ENCODE measurements around the gene PCDHB12. TPM values are rescaled to one million over a fixed set of nuclear protein-coding genes. Genes with fewer than 3 reads are reported as not detected.

PCDHB12 gene
- total RNA-seq, 1 experiment from 2014 or later: 0.44 TPM

Other genes starting within 250 kb of the PCDHB12 start
- 8.8 TPM for gene PCDHAC2, start 242.2 kb upstream of the PCDHB12 start, total RNA-seq (2021; ENCODE audit: unreplicated experiment)
- 0.05 TPM for gene PCDHB1, start 157.3 kb upstream of the PCDHB12 start, total RNA-seq (2021; ENCODE audit: unreplicated experiment)
- gene PCDHB2, start 114.1 kb upstream of the PCDHB12 start, total RNA-seq (2021; ENCODE audit: unreplicated experiment): 12.8 TPM
- 0.92 TPM for gene PCDHB3, start 108.2 kb upstream of the PCDHB12 start, total RNA-seq (2021; ENCODE audit: unreplicated experiment)
- 0.26 TPM for gene PCDHB4, start 86.9 kb upstream of the PCDHB12 start, total RNA-seq (2021; ENCODE audit: unreplicated experiment)
- 0.08 TPM for gene PCDHB5, start 73.5 kb upstream of the PCDHB12 start, total RNA-seq (2021; ENCODE audit: unreplicated experiment)
- gene PCDHB6, start 58.7 kb upstream of the PCDHB12 start, total RNA-seq (2021; ENCODE audit: unreplicated experiment): 1.9 TPM
- 1.3 TPM for gene PCDHB7, start 36.1 kb upstream of the PCDHB12 start, total RNA-seq (2021; ENCODE audit: unreplicated experiment)
- 7.6 TPM for gene PCDHB8, start 30.9 kb upstream of the PCDHB12 start, total RNA-seq (2021; ENCODE audit: unreplicated experiment)
- gene PCDHB16, start 26.3 kb upstream of the PCDHB12 start, total RNA-seq (2021; ENCODE audit: unreplicated experiment): 1.8 TPM
- gene PCDHB9, start 21.6 kb upstream of the PCDHB12 start, total RNA-seq (2021; ENCODE audit: unreplicated experiment): 1.8 TPM
- gene PCDHB10, start 16.4 kb upstream of the PCDHB12 start, total RNA-seq (2021; ENCODE audit: unreplicated experiment): 0.72 TPM
- 1.6 TPM for gene PCDHB11, start 9.1 kb upstream of the PCDHB12 start, total RNA-seq (2021; ENCODE audit: unreplicated experiment)
- gene PCDHB13, start 5.2 kb downstream of the PCDHB12 start, total RNA-seq (2021; ENCODE audit: unreplicated experiment): 1.0 TPM
- gene PCDHB14, start 14.6 kb downstream of the PCDHB12 start, total RNA-seq (2021; ENCODE audit: unreplicated experiment): 0.80 TPM
- 0.15 TPM for gene PCDHB15, start 36.7 kb downstream of the PCDHB12 start, total RNA-seq (2021; ENCODE audit: unreplicated experiment)
- 0.28 TPM for gene SLC25A2, start 95.3 kb downstream of the PCDHB12 start, total RNA-seq (2021; ENCODE audit: unreplicated experiment)
- gene TAF7, start 112.1 kb downstream of the PCDHB12 start, total RNA-seq (2021; ENCODE audit: unreplicated experiment): 71.0 TPM
- 0.92 TPM for gene PCDHGA1, start 121.8 kb downstream of the PCDHB12 start, total RNA-seq (2021; ENCODE audit: unreplicated experiment)
- 0.05 TPM for gene PCDHGA2, start 130.0 kb downstream of the PCDHB12 start, total RNA-seq (2021; ENCODE audit: unreplicated experiment)
- gene PCDHGA3, start 135.1 kb downstream of the PCDHB12 start, total RNA-seq (2021; ENCODE audit: unreplicated experiment): not detected
- gene PCDHGB1, start 141.4 kb downstream of the PCDHB12 start, total RNA-seq (2021; ENCODE audit: unreplicated experiment): 2.0 TPM
- 0.69 TPM for gene PCDHGA4, start 146.3 kb downstream of the PCDHB12 start, total RNA-seq (2021; ENCODE audit: unreplicated experiment)
- 5.3 TPM for gene PCDHGB2, start 151.3 kb downstream of the PCDHB12 start, total RNA-seq (2021; ENCODE audit: unreplicated experiment)
- 0.67 TPM for gene PCDHGA5, start 155.4 kb downstream of the PCDHB12 start, total RNA-seq (2021; ENCODE audit: unreplicated experiment)
- 0.49 TPM for gene PCDHGB3, start 161.5 kb downstream of the PCDHB12 start, total RNA-seq (2021; ENCODE audit: unreplicated experiment)
- gene PCDHGA6, start 165.2 kb downstream of the PCDHB12 start, total RNA-seq (2021; ENCODE audit: unreplicated experiment): 0.59 TPM
- gene PCDHGA7, start 174.0 kb downstream of the PCDHB12 start, total RNA-seq (2021; ENCODE audit: unreplicated experiment): 0.18 TPM
- 0.21 TPM for gene PCDHGB4, start 179.0 kb downstream of the PCDHB12 start, total RNA-seq (2021; ENCODE audit: unreplicated experiment)
- 0.18 TPM for gene PCDHGA8, start 183.9 kb downstream of the PCDHB12 start, total RNA-seq (2021; ENCODE audit: unreplicated experiment)
- gene PCDHGB5, start 189.2 kb downstream of the PCDHB12 start, total RNA-seq (2021; ENCODE audit: unreplicated experiment): 0.87 TPM
- 0.15 TPM for gene PCDHGA9, start 194.1 kb downstream of the PCDHB12 start, total RNA-seq (2021; ENCODE audit: unreplicated experiment)
- gene PCDHGB6, start 199.3 kb downstream of the PCDHB12 start, total RNA-seq (2021; ENCODE audit: unreplicated experiment): 0.23 TPM
- 0.69 TPM for gene PCDHGA10, start 204.3 kb downstream of the PCDHB12 start, total RNA-seq (2021; ENCODE audit: unreplicated experiment)
- 6.7 TPM for gene PCDHGB7, start 209.0 kb downstream of the PCDHB12 start, total RNA-seq (2021; ENCODE audit: unreplicated experiment)
- gene PCDHGA11, start 212.3 kb downstream of the PCDHB12 start, total RNA-seq (2021; ENCODE audit: unreplicated experiment): 0.39 TPM
- 0.21 TPM for gene PCDHGA12, start 221.8 kb downstream of the PCDHB12 start, total RNA-seq (2021; ENCODE audit: unreplicated experiment)